ENCODE measurements around the gene COX14.
"Not testable (repeated sequence)": the region's sequence is repeated elsewhere in the genome, so short reads cannot be mapped to it uniquely, and the experiment has no call there.

COX14 gene

GRCh38 chr12:50154947-50155346 lies 42.9 kb downstream of the COX14 start:
- DNase-seq (ENCODE audit: low read depth) = not testable (repeated sequence)

- no peak for DNase-seq (ENCODE audit: low read depth)
These were observed 44.6 kb downstream of the COX14 start for GRCh38 chr12:50156641-50157040.

DNA sequence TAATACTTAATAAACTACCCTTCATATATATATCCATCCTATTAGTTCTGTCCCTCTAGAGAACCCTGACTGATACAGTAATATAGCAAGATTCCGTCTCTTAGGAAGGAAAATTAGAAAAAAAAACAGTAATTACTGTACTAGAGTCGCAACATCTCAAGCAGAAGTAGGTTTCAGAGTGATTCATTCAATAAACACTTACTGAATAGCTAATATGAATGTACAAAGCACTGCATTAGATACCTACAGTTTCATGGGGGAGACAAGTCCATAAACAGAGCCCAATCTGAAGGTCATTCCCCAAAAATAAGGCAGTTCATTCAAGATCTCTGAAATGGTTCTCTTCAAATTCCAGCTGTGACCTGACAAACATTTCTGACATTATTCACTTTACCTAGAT lies 45.2 kb downstream of the COX14 start:
- no peak for DNase-seq (ENCODE audit: low read depth)

- DNase-seq (ENCODE audit: low read depth) = no peak
These were observed 48.6 kb downstream of the COX14 start for GRCh38 chr12:50160643-50161042.

- no peak for DNase-seq (ENCODE audit: low read depth)
These were observed 50.2 kb downstream of the COX14 start for GRCh38 chr12:50162230-50162629.

DNA sequence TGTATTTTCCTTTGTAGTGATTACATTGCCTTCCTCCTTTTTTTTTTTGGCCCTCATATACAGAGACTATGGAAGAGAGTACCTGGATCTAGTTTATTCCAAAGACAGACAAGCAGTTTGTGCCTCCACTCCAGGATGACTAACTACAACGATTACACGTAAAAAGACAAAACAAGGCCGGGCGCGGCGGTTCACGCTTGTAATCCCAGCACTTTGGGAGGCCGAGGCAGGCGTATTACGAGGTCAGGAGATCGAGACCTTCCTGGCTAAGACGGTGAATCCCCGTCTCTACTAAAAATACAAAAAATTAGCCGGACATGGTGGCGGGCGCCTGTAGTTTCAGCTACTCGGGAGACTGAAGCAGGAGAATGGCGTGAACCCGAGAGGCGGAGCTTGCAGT lies 52.9 kb downstream of the COX14 start:
- DNase-seq (ENCODE audit: low read depth) = no peak

DNA sequence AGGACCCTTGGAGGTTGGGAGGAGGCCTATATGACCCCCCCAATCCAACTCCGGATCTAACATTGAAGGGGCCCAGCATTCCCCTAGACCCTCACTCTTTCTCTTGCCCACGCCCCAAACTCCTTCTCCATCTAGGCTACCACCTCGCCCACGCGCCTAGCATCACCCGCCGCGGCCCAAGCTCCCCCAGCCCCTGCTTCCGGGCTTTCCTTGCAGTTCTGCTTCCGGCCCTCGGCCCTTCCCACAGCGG lies 54.7 kb downstream of the COX14 start:
- no peak for DNase-seq (ENCODE audit: low read depth)

DNA sequence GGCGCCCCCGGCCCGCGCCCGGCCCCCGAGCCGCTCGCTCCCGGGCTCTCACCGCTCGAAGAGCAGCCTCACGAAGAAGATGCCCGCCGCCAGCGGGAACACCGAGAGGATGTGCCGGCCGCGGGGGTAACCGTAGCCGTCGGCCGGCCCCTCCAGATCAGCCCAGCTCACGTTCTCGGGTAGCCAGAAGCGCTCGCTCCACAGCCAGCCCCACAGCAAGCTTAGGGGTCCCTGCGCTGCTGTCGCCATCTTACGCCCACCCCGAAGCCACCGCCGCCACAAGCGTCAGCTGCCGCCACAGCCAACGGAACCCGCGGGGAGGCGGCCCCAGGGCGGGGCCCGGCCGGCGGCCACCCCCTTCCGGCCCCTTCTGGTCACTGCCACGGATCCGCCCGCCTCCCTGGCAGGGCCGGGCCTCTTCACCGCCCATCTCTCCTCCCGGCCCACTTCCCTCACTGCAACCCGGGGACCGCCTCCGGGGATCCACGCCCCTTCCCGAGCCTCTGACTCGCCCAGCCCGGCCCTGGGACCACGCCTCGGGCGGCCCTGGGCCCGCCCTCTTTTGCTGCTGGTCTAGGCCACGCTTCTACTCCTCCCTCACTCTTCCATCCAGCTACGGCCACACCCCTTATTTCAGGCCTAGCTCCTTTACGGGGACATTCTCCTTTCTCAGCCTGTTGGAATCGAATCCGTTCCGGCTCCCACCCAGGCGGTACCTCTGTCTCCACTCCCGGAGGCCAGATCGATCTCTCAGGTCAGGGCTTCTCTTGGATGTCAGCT lies 55.2 kb downstream of the COX14 start, which contains the start of gene CERS5:
TSS of gene CERS5 (minus strand) at position 321 of the 780 bp plus-strand sequence. CDS start at position 249, 72 bp downstream.
- DNase-seq (ENCODE audit: low read depth) = peak; percentile 92

All from non-pigmented ciliary epithelial cell (primary cell).